CD14-positive monocyte (primary cell): Measurements from ENCODE around the gene CCDC149. TPM values are rescaled to one million over a fixed set of nuclear protein-coding genes. Genes with fewer than 3 reads are reported as not detected.

Source experiments
- DNase-seq, 3 donors: peaks; one replicate each; pipeline ENCODE4 v3.0.0-alpha.2; 2011 to 2022
- H2AFZ ChIP-seq: 2 replicates; pipeline ENCODE4 v1.6.0; 2012; ENCODE audit warnings: mild to moderate bottlenecking, low read depth, low read length, inconsistent platforms; ENCODE audit not compliant: insufficient read depth, poor library complexity, severe bottlenecking
- H3K27ac ChIP-seq, 2 donors: 1 replicate in 1 of 2; 2 replicates in 1 of 2; pipeline ENCODE4 v1.5.1; 2012 to 2013; ENCODE audit warnings: low read length in 2 of 2, control low read depth in 1 of 2, inconsistent platforms in 1 of 2, low read depth in 1 of 2, mild to moderate bottlenecking in 1 of 2
- H3K27me3 ChIP-seq, 2 donors: one replicate each; pipeline versions ENCODE4 v1.6.0 to v1.6.1; 2011 to 2013; ENCODE audit warnings: low read length in 2 of 2; ENCODE audit not compliant: control insufficient read depth in 2 of 2, insufficient read depth in 2 of 2
- H3K36me3 ChIP-seq, 2 donors: replicated peaks in 1 of 2; 1 replicate in 1 of 2; 2 replicates in 1 of 2; pipeline versions ENCODE4 v1.5.1 to v1.6.1; 2012 to 2013; ENCODE audit warnings: low read length in 2 of 2, control low read depth in 1 of 2, inconsistent platforms in 1 of 2, mild to moderate bottlenecking in 1 of 2; ENCODE audit not compliant: insufficient read depth in 2 of 2, control insufficient read depth in 1 of 2
- H3K4me1 ChIP-seq, 2 donors: 1 replicate in 1 of 2; 2 replicates in 1 of 2; pipeline versions ENCODE4 v1.5.1 to v1.6.1; 2012 to 2013; ENCODE audit warnings: low read length in 2 of 2, control low read depth in 1 of 2, inconsistent platforms in 1 of 2, mild to moderate bottlenecking in 1 of 2, moderate library complexity in 1 of 2; ENCODE audit not compliant: insufficient read depth in 2 of 2, control insufficient read depth in 1 of 2
- H3K4me2 ChIP-seq: replicated peaks from 2 replicates; pipeline ENCODE3; 2012; ENCODE audit warnings: low read length, moderate library complexity, mild to moderate bottlenecking; ENCODE audit not compliant: poor library complexity, severe bottlenecking; ENCODE audit errors: extremely low read depth
- H3K4me3 ChIP-seq, 3 experiments: fragments of 200-600 bp in 1 of 3; sonication (generic) in 1 of 3; replicated peaks in 1 of 3; 1 replicate in 2 of 3; 2 replicates in 1 of 3; pipeline ENCODE4 v1.5.1; 2011 to 2013; ENCODE audit warnings: low read length in 3 of 3, mild to moderate bottlenecking in 3 of 3, control low read depth in 2 of 3, low read depth in 2 of 3, inconsistent platforms in 1 of 3, moderate library complexity in 1 of 3
- H3K79me2 ChIP-seq: 2 replicates; pipeline ENCODE4 v1.6.0; 2012; ENCODE audit warnings: mild to moderate bottlenecking, control low read depth, inconsistent platforms, low read length, moderate library complexity; ENCODE audit not compliant: insufficient read depth
- H3K9ac ChIP-seq: 2 replicates; pipeline ENCODE4 v1.6.0; 2017; ENCODE audit warnings: low read length, mild to moderate bottlenecking; ENCODE audit not compliant: insufficient read depth, poor library complexity, severe bottlenecking
- H3K9me3 ChIP-seq, 2 donors: replicated peaks in 1 of 2; 1 replicate in 1 of 2; 2 replicates in 1 of 2; pipeline versions ENCODE4 v1.5.1 to v1.6.1; 2012 to 2013; ENCODE audit warnings: low read length in 2 of 2, control low read depth in 1 of 2; ENCODE audit not compliant: control insufficient read depth in 1 of 2, insufficient read depth in 1 of 2
- H4K20me1 ChIP-seq: 2 replicates; pipeline ENCODE4 v1.6.0; 2012; ENCODE audit warnings: mild to moderate bottlenecking, low read length, control low read depth, moderate library complexity; ENCODE audit not compliant: insufficient read depth
- H3K27ac Mint-ChIP-seq, 7 donors: one replicate each; pipeline ENCODE4 v1.8.0; 2020; ENCODE audit warnings: mild to moderate bottlenecking in 7 of 7, mixed read lengths in 7 of 7, moderate library complexity in 6 of 7, inconsistent platforms in 2 of 7
- H3K27me3 Mint-ChIP-seq, 3 donors: one replicate each; pipeline ENCODE4 v1.8.0; 2021 to 2022; ENCODE audit warnings: low read depth in 3 of 3, mild to moderate bottlenecking in 3 of 3, mixed read lengths in 3 of 3, moderate library complexity in 3 of 3, inconsistent platforms in 1 of 3
- H3K36me3 Mint-ChIP-seq, 2 donors: one replicate each; pipeline ENCODE4 v1.8.0; 2020; ENCODE audit warnings: mixed read lengths in 2 of 2, inconsistent platforms in 1 of 2, mild to moderate bottlenecking in 1 of 2
- H3K4me1 Mint-ChIP-seq: one replicate; pipeline ENCODE4 v1.8.0; 2020; ENCODE audit warnings: mild to moderate bottlenecking, mixed read lengths
- H3K4me3 Mint-ChIP-seq, 2 donors: one replicate each; pipeline ENCODE4 v1.8.0; 2020; ENCODE audit warnings: mild to moderate bottlenecking in 2 of 2, mixed read lengths in 2 of 2, moderate library complexity in 1 of 2
- H3K9me3 Mint-ChIP-seq, 7 donors: one replicate each; pipeline ENCODE4 v1.8.0; 2020 to 2022; ENCODE audit warnings: mixed read lengths in 7 of 7, mild to moderate bottlenecking in 6 of 7, moderate library complexity in 6 of 7, inconsistent platforms in 2 of 7
- WGBS: methylation state at CpG from one replicate; pipeline ENCODE4 v1.1.5; 2013; ENCODE audit warnings: missing lambda C conversion rate; ENCODE audit not compliant: insufficient coverage; 5-methylcytosine and 5-hydroxymethylcytosine counted together
- intact Hi-C, 2 donors: fragments of 100-400 bp; cut with micrococcal nuclease; formaldehyde crosslinking; loops; one replicate each; pipeline versions ENCODE4 v1.15.0 to v1.15.1; 2023
- polyA plus RNA-seq, 3 donors: library from polyadenylated mRNA; depleted of rRNA in 1 of 3; unstranded in 2 of 3; stranded (reverse) in 1 of 3; fragments of 300-500 nt in 2 of 3; fragments of >200 nt in 1 of 3; fragmentation: Illumina TruSeq in 2 of 3; gene quantifications; 1 replicate in 2 of 3; 2 replicates in 1 of 3; pipeline ENCODE4 v1.2.3, GENCODE V29; 2012 to 2021
- TF ChIP-seq, protein P1 (sequence below): fragments of 200-600 bp; IDR thresholded peaks from one replicate; pipeline ENCODE4 v1.8.0; 2022; ENCODE audit warnings: antibody characterized with exemption, mild to moderate bottlenecking

Gene CCDC149
- polyA plus RNA-seq, 3 donors: 5.5 to 15.8 (median 14.9) TPM

DNA sequence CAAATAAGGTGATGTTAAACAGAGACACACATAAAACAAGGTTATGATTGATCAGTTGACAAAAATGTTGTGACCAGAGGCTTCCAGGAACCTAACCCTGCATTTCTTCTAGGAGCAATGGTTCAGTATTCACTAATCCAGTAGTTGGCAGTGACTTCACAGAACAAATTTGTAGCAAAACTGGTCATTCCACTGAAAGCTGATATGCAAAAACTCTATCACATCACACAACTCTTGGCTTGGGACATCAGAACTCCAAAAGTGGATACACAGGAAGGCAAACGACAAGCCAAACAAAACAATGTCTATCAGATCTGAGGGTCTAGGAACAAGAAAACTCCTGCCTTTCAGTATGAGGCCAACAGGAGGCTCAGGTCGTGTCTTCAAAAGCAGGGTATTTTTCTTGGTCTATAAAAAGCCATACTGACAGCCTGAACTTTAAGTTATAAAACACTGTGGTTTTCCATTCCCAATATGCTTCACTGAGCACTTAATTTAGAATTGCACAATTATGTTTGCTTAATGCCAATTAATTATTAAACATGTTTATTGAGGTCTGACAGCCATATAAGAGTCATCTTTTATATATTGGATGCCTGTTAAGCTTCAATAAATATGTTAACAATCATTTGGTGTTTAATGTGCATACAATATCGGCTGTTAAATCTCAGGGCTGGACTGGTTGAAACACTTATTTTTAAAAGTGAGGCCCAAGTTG is 71.9 kb downstream of the CCDC149 start:
- intact Hi-C loops: no loop called here
- Histone ChIP-seq H3K27ac (no peak overlapping the region), H3K4me3 (no peak overlapping the region), H3K4me2 (no peak overlapping the region), H3K9me3 (no peaks in the 10 kb centered on the region), H3K36me3 (peaks cover 22 to 43% of the 10 kb centered on the region in 2 donors), H4K20me1 (peaks cover 3% of the 10 kb centered on the region), H3K27me3 (no peaks in the 10 kb centered on the region), H3K79me2 (no peaks in the 10 kb centered on the region), H3K4me1 (no peaks in the 10 kb centered on the region), H2AFZ (no peak overlapping the region), H3K9ac (no peak overlapping the region)
- no peak for DNase-seq
- H3K27ac Mint-ChIP-seq: no peak overlapping the region
- WGBS: 100% methylated on average over 3 of the region's 3 CpGs
- peaks cover 0 to 2% (median 0%) of the 10 kb centered on the region in 7 donors for H3K9me3 Mint-ChIP-seq
- peaks cover 0 to 2% (median 0%) of the 10 kb centered on the region in 3 donors for H3K27me3 Mint-ChIP-seq
- no peaks in the 10 kb centered on the region for H3K4me1 Mint-ChIP-seq
- peaks cover 57 to 68% of the 10 kb centered on the region in 2 donors for H3K36me3 Mint-ChIP-seq
- TF ChIP-seq, protein P1, sequence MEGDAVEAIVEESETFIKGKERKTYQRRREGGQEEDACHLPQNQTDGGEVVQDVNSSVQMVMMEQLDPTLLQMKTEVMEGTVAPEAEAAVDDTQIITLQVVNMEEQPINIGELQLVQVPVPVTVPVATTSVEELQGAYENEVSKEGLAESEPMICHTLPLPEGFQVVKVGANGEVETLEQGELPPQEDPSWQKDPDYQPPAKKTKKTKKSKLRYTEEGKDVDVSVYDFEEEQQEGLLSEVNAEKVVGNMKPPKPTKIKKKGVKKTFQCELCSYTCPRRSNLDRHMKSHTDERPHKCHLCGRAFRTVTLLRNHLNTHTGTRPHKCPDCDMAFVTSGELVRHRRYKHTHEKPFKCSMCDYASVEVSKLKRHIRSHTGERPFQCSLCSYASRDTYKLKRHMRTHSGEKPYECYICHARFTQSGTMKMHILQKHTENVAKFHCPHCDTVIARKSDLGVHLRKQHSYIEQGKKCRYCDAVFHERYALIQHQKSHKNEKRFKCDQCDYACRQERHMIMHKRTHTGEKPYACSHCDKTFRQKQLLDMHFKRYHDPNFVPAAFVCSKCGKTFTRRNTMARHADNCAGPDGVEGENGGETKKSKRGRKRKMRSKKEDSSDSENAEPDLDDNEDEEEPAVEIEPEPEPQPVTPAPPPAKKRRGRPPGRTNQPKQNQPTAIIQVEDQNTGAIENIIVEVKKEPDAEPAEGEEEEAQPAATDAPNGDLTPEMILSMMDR: no peak
- no peak overlapping the region for H3K4me3 Mint-ChIP-seq

DNA sequence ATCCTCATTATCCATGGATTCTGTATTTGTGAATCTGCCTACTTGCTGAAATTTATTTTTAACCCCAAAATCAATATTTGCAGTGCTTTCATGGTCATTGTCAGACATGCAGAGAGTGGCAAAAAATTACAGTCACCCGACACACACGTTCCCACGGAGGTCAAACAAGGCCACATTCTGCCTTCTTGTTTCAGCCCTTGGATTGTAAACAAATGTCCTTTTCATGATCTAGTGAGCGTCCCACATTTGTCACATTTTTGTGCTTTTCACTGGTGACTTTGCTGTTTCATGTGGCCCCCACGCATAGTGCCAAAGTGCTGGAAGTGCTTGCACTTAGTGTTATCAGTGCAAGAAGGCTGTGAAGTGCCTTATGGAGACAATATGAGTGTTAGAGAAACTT is 72.5 kb downstream of the CCDC149 start:
- Mint-ChIP-seq H3K4me3 (no peak overlapping the region), H3K4me1 (no peaks in the 10 kb centered on the region), H3K36me3 (peaks cover 58 to 64% of the 10 kb centered on the region in 2 donors), H3K9me3 (peaks cover 0 to 2% (median 0%) of the 10 kb centered on the region in 7 donors), H3K27me3 (peaks cover 0 to 2% (median 0%) of the 10 kb centered on the region in 3 donors), H3K27ac (no peak overlapping the region)
- H3K27me3 ChIP-seq: no peaks in the 10 kb centered on the region
- no peak overlapping the region for H3K27ac ChIP-seq
- TF ChIP-seq, protein P1: no peak
- H3K9ac ChIP-seq: no peak overlapping the region
- H3K4me3 ChIP-seq: no peak overlapping the region
- no peak overlapping the region for H3K4me2 ChIP-seq
- DNase-seq: no peak
- no peaks in the 10 kb centered on the region for H3K4me1 ChIP-seq
- H3K79me2 ChIP-seq: no peaks in the 10 kb centered on the region
- H3K9me3 ChIP-seq: no peaks in the 10 kb centered on the region
- peaks cover 24 to 49% of the 10 kb centered on the region in 2 donors for H3K36me3 ChIP-seq
- H4K20me1 ChIP-seq: peaks cover 3% of the 10 kb centered on the region
- intact Hi-C loops: no loop called here
- no peak overlapping the region for H2AFZ ChIP-seq
- WGBS: 94% methylated on average over 5 of the region's 5 CpGs
